HG02571 (cell line): ENCODE data around the gene SYF2.

Source experiments
- ATAC-seq: cut with Tn5 transposase; IDR thresholded peaks from one replicate; pipeline ENCODE4 v1.9.1; 2021; ENCODE audit warnings: mild to moderate bottlenecking, moderate library complexity; ENCODE audit not compliant: unreplicated experiment

Gene SYF2

GRCh38 chr1:25185409-25186160 is 46.7 kb downstream of the SYF2 start:
- no peak for ATAC-seq

GRCh38 chr1:25184001-25184762 is 48.1 kb downstream of the SYF2 start:
- no peak for ATAC-seq

- no peak for ATAC-seq
These were observed 48.9 kb downstream of the SYF2 start for GRCh38 chr1:25183126-25183980.

DNA sequence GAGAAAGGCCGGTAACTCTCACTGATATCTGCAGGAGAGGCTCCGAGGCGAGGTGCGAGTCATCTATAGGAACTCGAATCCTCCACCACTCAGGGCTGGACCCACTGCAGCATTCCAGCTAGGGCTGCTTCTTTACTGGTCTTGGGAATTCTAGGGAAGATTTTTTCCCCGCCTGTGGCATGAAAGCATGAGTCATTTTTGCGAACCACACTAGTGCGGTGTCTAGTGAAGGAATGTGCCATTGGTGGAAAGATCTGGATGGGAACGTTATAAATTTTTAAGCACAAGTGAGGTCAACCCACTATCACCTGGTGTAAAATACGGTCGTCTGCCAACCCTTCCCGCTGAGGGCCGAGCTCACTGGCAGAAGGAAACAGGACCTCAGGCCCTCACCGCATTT is 49.7 kb downstream of the SYF2 start:
- no peak for ATAC-seq

DNA sequence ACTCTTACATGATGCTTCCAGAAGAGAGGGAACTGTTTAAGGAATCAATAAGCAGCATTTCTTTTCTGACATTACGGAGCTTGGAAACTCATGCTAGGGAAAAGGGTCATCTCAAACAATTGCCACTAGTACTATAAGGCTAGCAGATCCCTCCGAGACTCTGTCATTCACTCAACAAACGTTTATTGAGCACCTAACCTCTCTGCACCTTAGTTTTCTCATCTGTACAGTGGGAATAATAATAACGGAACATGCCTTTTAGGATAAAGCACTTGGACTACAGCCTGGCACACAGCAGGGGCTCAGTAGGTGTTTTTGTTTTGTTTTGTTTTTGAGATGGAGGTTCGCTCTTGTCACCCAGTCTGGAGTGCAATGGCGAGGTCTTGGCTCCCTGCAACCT is 51.3 kb downstream of the SYF2 start:
- ATAC-seq = no peak

DNA sequence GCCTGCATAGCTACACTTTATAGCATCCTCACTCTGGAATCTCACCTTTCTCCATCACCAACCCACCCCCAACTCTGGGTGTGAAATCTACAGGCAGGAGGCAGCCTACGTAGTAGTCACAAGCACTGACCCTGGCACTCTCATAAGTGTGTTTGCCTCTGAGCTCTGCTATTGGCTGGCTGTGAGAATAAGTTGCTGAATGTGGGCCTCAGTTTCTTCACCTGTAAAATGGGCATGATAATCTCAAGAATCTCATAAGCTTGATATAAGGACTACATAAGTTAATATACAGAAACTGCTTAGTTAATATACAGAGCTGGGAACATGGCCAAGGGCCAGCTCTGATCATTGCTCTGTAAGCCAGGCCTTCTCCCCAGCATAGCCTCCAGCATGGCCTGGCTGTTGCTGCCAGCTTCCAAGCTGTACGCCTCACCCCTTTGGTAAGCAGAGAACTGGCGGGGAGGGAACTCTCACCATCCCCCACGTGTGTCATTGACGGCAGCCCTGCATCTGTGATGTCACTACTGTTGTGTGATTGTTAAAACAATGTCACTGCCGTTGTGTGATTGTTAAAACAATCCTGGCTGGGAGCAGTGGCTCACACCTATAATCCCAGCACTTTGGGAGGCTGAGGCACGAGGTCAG is 53.3 kb downstream of the SYF2 start:
- ATAC-seq = no peak

GRCh38 chr1:25174730-25175612 is 57.3 kb downstream of the SYF2 start:
- no peak for ATAC-seq

DNA sequence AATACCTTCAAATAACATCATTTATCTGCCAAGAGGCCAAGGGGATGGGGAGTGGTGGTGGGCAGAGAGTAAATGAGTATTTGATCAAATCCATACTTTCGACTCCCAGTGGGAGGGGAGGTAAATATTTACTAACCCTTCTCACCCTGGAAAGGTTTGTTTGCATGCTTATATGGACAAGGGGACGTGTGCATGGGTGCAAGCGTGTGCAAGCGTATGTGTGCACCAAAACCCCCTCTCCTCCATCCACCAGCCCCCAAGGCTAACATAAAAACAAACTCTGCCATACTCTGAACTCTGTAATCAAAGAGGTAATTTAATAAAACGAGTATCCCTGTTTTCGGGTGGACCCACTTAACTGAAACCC is 58.0 kb downstream of the SYF2 start:
- ATAC-seq = no peak

GRCh38 chr1:25173809-25174340 is 58.4 kb downstream of the SYF2 start:
- ATAC-seq = no peak
